Measurements from ENCODE around the gene SEBOX.

DNA sequence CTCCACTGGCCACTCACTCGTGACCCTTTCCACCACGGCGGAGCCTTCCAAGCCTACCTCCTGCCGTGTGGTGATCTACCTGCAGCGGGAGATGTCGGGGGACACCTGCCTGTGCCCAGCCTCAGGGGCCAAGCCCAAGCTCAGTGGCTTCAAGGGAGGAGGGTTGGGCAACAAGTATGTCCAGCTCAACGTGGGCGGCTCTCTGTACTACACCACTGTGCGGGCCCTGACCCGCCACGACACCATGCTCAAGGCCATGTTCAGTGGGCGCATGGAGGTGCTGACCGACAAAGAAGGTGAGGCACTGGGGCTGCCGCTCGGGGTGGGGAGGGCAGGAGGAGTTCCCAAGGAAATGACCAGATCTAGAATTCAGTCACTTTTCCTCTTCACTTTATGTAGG lies 25.6 kb downstream of the SEBOX start:
- TF ChIP-seq, protein P1, sequence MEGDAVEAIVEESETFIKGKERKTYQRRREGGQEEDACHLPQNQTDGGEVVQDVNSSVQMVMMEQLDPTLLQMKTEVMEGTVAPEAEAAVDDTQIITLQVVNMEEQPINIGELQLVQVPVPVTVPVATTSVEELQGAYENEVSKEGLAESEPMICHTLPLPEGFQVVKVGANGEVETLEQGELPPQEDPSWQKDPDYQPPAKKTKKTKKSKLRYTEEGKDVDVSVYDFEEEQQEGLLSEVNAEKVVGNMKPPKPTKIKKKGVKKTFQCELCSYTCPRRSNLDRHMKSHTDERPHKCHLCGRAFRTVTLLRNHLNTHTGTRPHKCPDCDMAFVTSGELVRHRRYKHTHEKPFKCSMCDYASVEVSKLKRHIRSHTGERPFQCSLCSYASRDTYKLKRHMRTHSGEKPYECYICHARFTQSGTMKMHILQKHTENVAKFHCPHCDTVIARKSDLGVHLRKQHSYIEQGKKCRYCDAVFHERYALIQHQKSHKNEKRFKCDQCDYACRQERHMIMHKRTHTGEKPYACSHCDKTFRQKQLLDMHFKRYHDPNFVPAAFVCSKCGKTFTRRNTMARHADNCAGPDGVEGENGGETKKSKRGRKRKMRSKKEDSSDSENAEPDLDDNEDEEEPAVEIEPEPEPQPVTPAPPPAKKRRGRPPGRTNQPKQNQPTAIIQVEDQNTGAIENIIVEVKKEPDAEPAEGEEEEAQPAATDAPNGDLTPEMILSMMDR (IDR thresholded peaks at IDR 0.05; ENCODE audit: low read depth, low read length, poor library complexity, severe bottlenecking), result no peak
- no peak for TF ChIP-seq EZH2phosphoT487 (IDR thresholded peaks at IDR 0.05; ENCODE audit: borderline replicate concordance, low read length)

Measured in DOHH2 (cell line).